Measurements from ENCODE around the gene SEC22A. TPM values are rescaled to one million over a fixed set of nuclear protein-coding genes. Genes with fewer than 3 reads are reported as not detected.

The SEC22A gene
- total RNA-seq, 1 donor from 2014 or later: 26.9 TPM

GRCh38 chr3:123168605-123169004, 33.1 kb upstream of the SEC22A start:
- no peaks in the 10 kb centered on the region for H3K36me3 ChIP-seq (ENCODE audit: control insufficient read depth, insufficient read depth, low read length)
- no peak overlapping the region for H3K4me3 ChIP-seq (ENCODE audit: low read depth, low read length)
- no peaks in the 10 kb centered on the region for H3K27me3 ChIP-seq (ENCODE audit: control insufficient read depth, insufficient read depth, low read length)
- no peak for TF ChIP-seq CTCF (IDR thresholded peaks at IDR 0.05; ENCODE audit: insufficient read depth, low read length, poor library complexity, severe bottlenecking)
- DNase-seq (ENCODE audit: low read depth): no peak

- TF ChIP-seq CTCF (IDR thresholded peaks at IDR 0.05; ENCODE audit: insufficient read depth, low read length, poor library complexity, severe bottlenecking): no peak
- Histone ChIP-seq H3K4me3 (ENCODE audit: low read depth, low read length) (no peak overlapping the region), H3K27me3 (ENCODE audit: control insufficient read depth, insufficient read depth, low read length) (no peaks in the 10 kb centered on the region), H3K36me3 (ENCODE audit: control insufficient read depth, insufficient read depth, low read length) (no peaks in the 10 kb centered on the region)
- peak; percentile 41 for DNase-seq (ENCODE audit: low read depth)
Observed at GRCh38 chr3:123169492-123169929, 32.2 kb upstream of the SEC22A start.

- no peaks in the 10 kb centered on the region for H3K36me3 ChIP-seq (ENCODE audit: control insufficient read depth, insufficient read depth, low read length)
- no peak overlapping the region for H3K4me3 ChIP-seq (ENCODE audit: low read depth, low read length)
- TF ChIP-seq CTCF (IDR thresholded peaks at IDR 0.05; ENCODE audit: insufficient read depth, low read length, poor library complexity, severe bottlenecking): no peak
- H3K27me3 ChIP-seq (ENCODE audit: control insufficient read depth, insufficient read depth, low read length): no peaks in the 10 kb centered on the region
- DNase-seq (ENCODE audit: low read depth): no peak
Observed at GRCh38 chr3:123169930-123170329, 31.8 kb upstream of the SEC22A start.

GRCh38 chr3:123180791-123181190, 21.0 kb upstream of the SEC22A start:
- no peak for TF ChIP-seq CTCF (IDR thresholded peaks at IDR 0.05; ENCODE audit: insufficient read depth, low read length, poor library complexity, severe bottlenecking)
- no peaks in the 10 kb centered on the region for H3K27me3 ChIP-seq (ENCODE audit: control insufficient read depth, insufficient read depth, low read length)
- no peaks in the 10 kb centered on the region for H3K36me3 ChIP-seq (ENCODE audit: control insufficient read depth, insufficient read depth, low read length)
- DNase-seq (ENCODE audit: low read depth): no peak
- H3K4me3 ChIP-seq (ENCODE audit: low read depth, low read length): no peak overlapping the region

GRCh38 chr3:123186695-123187094, 15.0 kb upstream of the SEC22A start:
- TF ChIP-seq CTCF (IDR thresholded peaks at IDR 0.05; ENCODE audit: insufficient read depth, low read length, poor library complexity, severe bottlenecking): no peak
- H3K4me3 ChIP-seq (ENCODE audit: low read depth, low read length): no peak overlapping the region
- DNase-seq (ENCODE audit: low read depth): no peak
- no peaks in the 10 kb centered on the region for H3K36me3 ChIP-seq (ENCODE audit: control insufficient read depth, insufficient read depth, low read length)
- H3K27me3 ChIP-seq (ENCODE audit: control insufficient read depth, insufficient read depth, low read length): no peaks in the 10 kb centered on the region

GRCh38 chr3:123188058-123188457, 13.7 kb upstream of the SEC22A start:
- DNase-seq (ENCODE audit: low read depth): no peak
- Histone ChIP-seq H3K27me3 (ENCODE audit: control insufficient read depth, insufficient read depth, low read length) (no peaks in the 10 kb centered on the region), H3K4me3 (ENCODE audit: low read depth, low read length) (no peak overlapping the region), H3K36me3 (ENCODE audit: control insufficient read depth, insufficient read depth, low read length) (no peaks in the 10 kb centered on the region)
- no peak for TF ChIP-seq CTCF (IDR thresholded peaks at IDR 0.05; ENCODE audit: insufficient read depth, low read length, poor library complexity, severe bottlenecking)

Measured in kidney epithelial cell (primary cell).